ENCODE measurements around the gene FBXO47. TPM values are rescaled to one million over a fixed set of nuclear protein-coding genes. Genes with fewer than 3 reads are reported as not detected.
"Not testable (repeated sequence)": the region's sequence is repeated elsewhere in the genome, so short reads cannot be mapped to it uniquely, and the experiment has no call there.

The FBXO47 gene
- total RNA-seq, 2 donors from 2014 or later = not detected

DNA sequence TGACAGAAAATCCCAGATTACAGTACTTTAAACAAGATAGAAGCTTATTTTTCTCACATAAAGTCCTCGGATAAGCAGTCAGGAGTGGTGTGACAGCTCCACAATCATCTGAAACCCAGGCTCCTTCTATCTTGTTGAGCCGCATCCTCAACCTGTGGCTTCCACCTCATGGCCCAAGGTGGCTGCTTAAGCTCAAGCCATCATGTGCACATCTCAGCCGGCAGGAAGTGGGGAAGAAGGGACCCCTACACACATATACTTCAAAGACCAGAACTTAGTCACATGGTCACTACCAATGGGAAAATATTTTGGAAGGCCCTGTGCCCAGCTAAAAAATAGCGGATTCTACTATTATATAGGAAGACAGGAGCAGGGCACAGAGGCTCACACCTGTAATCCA is 11.0 kb upstream of the FBXO47 start:
- no peaks in the 10 kb centered on the region for H3K36me3 ChIP-seq
- no peak overlapping the region for H3K4me3 ChIP-seq
- no peaks in the 10 kb centered on the region for H3K9me3 ChIP-seq
- DNase-seq (ENCODE audit: low spot score) (no peak), ATAC-seq (ENCODE audit: insufficient number of reproducible peaks, low FRiP score, low read depth) (no peak)
- H3K27me3 ChIP-seq (replicated peaks; ENCODE audit: insufficient read depth) = no peaks in the 10 kb centered on the region
- peaks cover 0 to 25% of the 10 kb centered on the region in 2 donors for H3K4me1 ChIP-seq (ENCODE audit: control insufficient read depth in 1 of 2, low read depth in 2 of 2)
- H3K27ac ChIP-seq = no peak overlapping the region
- TF ChIP-seq, protein P1, sequence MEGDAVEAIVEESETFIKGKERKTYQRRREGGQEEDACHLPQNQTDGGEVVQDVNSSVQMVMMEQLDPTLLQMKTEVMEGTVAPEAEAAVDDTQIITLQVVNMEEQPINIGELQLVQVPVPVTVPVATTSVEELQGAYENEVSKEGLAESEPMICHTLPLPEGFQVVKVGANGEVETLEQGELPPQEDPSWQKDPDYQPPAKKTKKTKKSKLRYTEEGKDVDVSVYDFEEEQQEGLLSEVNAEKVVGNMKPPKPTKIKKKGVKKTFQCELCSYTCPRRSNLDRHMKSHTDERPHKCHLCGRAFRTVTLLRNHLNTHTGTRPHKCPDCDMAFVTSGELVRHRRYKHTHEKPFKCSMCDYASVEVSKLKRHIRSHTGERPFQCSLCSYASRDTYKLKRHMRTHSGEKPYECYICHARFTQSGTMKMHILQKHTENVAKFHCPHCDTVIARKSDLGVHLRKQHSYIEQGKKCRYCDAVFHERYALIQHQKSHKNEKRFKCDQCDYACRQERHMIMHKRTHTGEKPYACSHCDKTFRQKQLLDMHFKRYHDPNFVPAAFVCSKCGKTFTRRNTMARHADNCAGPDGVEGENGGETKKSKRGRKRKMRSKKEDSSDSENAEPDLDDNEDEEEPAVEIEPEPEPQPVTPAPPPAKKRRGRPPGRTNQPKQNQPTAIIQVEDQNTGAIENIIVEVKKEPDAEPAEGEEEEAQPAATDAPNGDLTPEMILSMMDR (IDR thresholded peaks at IDR 0.05) = no peak

DNA sequence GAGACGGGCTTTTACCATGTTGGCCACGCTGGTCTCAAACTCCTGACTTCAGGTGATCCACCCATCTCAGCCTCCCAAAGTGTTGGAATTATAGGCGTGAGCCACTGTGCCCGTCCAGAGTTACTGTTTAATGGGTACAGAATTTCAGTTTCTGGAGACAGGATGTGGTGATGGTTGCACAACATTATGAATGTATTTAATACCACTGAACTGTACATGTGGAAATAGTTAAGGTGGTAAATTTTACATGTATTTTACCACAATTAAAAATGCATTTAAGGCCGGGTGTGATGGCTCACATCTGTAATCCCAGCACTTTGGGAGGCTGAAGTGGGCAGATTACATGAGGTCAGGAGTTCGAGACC is 9.0 kb upstream of the FBXO47 start:
- DNase-seq (ENCODE audit: low spot score); ATAC-seq (ENCODE audit: insufficient number of reproducible peaks, low FRiP score, low read depth): not testable (repeated sequence)

DNA sequence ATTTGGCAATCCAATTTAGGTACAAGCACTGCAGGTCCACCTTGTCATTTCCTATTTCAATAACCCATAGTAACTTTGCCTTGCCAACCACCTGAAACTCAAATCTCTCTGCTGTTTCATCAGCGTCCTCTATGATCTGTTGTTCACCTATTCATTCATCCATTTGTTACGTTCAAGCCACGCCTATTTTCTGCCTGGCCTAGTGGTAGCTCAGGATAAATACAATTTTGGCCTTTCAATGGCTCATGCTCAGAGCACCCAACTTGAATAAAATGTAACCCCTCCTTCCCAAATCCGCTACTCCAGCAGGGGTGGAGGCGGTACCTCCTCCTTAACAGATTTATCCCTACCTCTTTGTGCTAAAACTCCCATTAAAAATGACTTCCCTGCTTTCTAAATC is 3.6 kb upstream of the FBXO47 start:
- Histone ChIP-seq H3K27me3 (replicated peaks; ENCODE audit: insufficient read depth) (no peaks in the 10 kb centered on the region), H3K4me1 (ENCODE audit: control insufficient read depth in 1 of 2, low read depth in 2 of 2) (no peaks in the 10 kb centered on the region), H3K9me3 (no peaks in the 10 kb centered on the region), H3K36me3 (no peaks in the 10 kb centered on the region), H3K27ac (no peak overlapping the region), H3K4me3 (no peak overlapping the region)
- ATAC-seq (ENCODE audit: insufficient number of reproducible peaks, low FRiP score, low read depth) (no peak), DNase-seq (ENCODE audit: low spot score) (no peak)
- TF ChIP-seq, protein P1 (IDR thresholded peaks at IDR 0.05) = no peak

More for the DNA sequence above, 9.0 kb upstream of the FBXO47 start:
- H3K36me3 ChIP-seq; H3K27me3 ChIP-seq (replicated peaks; ENCODE audit: insufficient read depth); H3K27ac ChIP-seq; H3K4me3 ChIP-seq; H3K9me3 ChIP-seq: not testable (repeated sequence)
- H3K4me1 ChIP-seq (ENCODE audit: control insufficient read depth in 1 of 2, low read depth in 2 of 2) = peaks cover 0 to 11% of the 10 kb centered on the region in 2 donors

DNA sequence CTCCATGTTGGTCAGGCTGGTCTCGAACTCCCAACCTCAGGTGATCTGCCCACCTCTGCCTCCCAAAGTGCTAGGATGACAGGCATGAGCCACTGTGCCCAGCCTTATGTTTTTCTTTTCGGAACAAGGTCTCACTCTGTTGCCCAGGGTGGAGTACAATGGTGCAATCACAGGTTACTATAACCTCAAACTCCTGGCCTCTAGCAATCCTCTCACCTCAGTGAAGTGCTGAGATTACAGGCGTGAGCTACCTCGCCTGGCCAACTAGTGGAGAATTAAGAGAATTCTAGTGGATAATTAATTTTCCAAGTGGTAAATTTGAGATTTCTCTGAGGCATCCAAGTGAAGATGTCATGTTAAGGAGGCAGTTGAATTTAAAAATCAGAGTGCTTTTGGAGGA is 2.9 kb upstream of the FBXO47 start:
- no peaks in the 10 kb centered on the region for H3K9me3 ChIP-seq
- no peaks in the 10 kb centered on the region for H3K27me3 ChIP-seq (replicated peaks; ENCODE audit: insufficient read depth)
- H3K4me3 ChIP-seq = no peak overlapping the region
- H3K27ac ChIP-seq = no peak overlapping the region
- H3K36me3 ChIP-seq = no peaks in the 10 kb centered on the region
- DNase-seq (ENCODE audit: low spot score) (no peak), ATAC-seq (ENCODE audit: insufficient number of reproducible peaks, low FRiP score, low read depth) (no peak)
- TF ChIP-seq, protein P1 (IDR thresholded peaks at IDR 0.05) = no peak
- H3K4me1 ChIP-seq (ENCODE audit: control insufficient read depth in 1 of 2, low read depth in 2 of 2) = no peaks in the 10 kb centered on the region

DNA sequence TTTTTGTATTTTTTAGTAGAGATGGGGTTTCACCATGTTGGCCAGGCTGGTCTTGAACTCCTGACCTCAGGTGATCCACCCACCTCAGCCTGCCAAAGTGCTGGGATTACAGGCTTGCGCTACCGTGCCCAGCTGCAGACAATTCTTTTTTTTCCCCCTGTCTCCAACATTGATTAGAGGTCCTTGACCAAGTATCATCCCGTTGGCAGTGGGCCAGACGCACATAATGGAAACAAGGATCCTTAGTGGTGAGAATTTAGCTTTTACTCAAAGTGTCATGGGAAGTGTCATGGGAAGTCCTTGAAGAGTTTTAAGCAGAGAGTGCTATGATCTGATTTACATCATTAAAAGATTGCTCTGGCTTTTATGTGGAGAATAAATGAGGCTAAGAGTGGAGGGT is 2.1 kb upstream of the FBXO47 start:
- H3K4me3 ChIP-seq = no peak overlapping the region
- H3K27ac ChIP-seq = no peak overlapping the region
- no peaks in the 10 kb centered on the region for H3K36me3 ChIP-seq
- ATAC-seq (ENCODE audit: insufficient number of reproducible peaks, low FRiP score, low read depth) (no peak), DNase-seq (ENCODE audit: low spot score) (no peak)
- TF ChIP-seq, protein P1 (IDR thresholded peaks at IDR 0.05) = no peak
- H3K27me3 ChIP-seq (replicated peaks; ENCODE audit: insufficient read depth) = no peaks in the 10 kb centered on the region
- H3K4me1 ChIP-seq (ENCODE audit: control insufficient read depth in 1 of 2, low read depth in 2 of 2) = no peaks in the 10 kb centered on the region
- no peaks in the 10 kb centered on the region for H3K9me3 ChIP-seq

DNA sequence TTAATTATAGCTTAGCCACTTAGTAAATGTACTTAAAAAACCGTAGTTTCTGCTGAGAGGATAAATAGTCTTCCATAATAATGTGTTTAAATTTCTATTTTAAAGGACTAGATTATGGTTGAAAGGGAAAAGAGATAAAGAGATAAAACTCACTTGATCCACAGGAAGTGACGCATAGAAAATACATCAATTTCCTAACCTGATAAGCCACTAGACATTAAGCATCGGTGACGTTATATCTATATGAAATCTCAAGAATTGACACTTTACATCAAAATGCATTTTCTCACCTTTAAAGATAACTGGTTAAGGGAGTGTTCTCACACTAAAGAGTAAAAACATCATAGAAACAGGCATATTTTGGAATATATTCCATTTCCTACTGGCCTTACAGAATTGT is 5.8 kb downstream of the FBXO47 start:
- Histone ChIP-seq H3K4me3 (no peak overlapping the region), H3K36me3 (no peaks in the 10 kb centered on the region), H3K27ac (no peak overlapping the region), H3K9me3 (no peaks in the 10 kb centered on the region), H3K4me1 (ENCODE audit: control insufficient read depth in 1 of 2, low read depth in 2 of 2) (peaks cover 6 to 12% of the 10 kb centered on the region in 2 donors), H3K27me3 (replicated peaks; ENCODE audit: insufficient read depth) (no peaks in the 10 kb centered on the region)
- TF ChIP-seq, protein P1 (IDR thresholded peaks at IDR 0.05) = no peak
- ATAC-seq (ENCODE audit: insufficient number of reproducible peaks, low FRiP score, low read depth) (no peak), DNase-seq (ENCODE audit: low spot score) (no peak)

Data from thoracic aorta (tissue), 2 donors.